ENCODE data around the gene RABGAP1L.

GRCh38 chr1:174786358-174786757, 627.0 kb downstream of the RABGAP1L start:
- no peak for TF ChIP-seq CTCF (conservative IDR thresholded peaks at IDR 0.05; ENCODE audit: low read length)
- no peak for TF ChIP-seq EZH2phosphoT487 (IDR thresholded peaks at IDR 0.05; ENCODE audit: borderline replicate concordance)
